NCI-H748 (cell line): ENCODE results near the gene RAB30.

Source experiments
- DNase-seq: peaks from one replicate; lab custom pipeline; 2025; ENCODE audit not compliant: unreplicated experiment; lab: John Stamatoyannopoulos, UW

The RAB30 gene

GRCh38 chr11:83070731-83071566 lies 748 bp downstream of the RAB30 start:
- DNase-seq: peak; percentile 64

DNA sequence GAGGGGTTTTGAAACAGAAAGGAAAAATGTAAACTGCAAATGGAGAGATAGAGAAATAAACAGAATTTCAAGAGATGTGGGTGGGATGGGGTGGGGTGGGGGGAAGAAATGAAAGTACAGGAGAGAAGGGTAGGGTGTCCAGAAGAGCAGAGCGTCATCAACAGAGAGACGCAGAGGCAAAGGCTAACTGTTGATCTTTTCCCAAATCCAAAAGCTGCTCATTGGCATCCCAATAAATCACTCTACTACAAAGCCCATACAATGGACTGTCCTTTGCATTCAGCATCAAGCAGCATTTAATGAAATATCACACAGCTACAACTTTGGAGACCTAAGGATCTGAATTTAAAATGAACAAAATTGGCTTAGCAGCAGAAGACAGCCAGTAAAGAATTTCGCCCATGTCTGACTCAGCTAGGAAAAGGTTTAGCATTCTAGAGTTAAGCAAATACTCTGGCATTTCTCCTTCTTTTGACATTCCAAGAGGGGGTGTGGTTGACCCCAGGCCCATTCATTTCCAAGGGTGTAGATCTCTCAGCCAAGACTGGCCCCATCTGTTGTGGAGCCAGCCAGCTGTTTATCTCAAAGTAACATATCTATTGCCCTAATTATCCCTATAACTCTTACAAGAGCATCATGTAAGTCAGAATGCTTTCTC lies 1.5 kb downstream of the RAB30 start:
- DNase-seq: no peak

DNA sequence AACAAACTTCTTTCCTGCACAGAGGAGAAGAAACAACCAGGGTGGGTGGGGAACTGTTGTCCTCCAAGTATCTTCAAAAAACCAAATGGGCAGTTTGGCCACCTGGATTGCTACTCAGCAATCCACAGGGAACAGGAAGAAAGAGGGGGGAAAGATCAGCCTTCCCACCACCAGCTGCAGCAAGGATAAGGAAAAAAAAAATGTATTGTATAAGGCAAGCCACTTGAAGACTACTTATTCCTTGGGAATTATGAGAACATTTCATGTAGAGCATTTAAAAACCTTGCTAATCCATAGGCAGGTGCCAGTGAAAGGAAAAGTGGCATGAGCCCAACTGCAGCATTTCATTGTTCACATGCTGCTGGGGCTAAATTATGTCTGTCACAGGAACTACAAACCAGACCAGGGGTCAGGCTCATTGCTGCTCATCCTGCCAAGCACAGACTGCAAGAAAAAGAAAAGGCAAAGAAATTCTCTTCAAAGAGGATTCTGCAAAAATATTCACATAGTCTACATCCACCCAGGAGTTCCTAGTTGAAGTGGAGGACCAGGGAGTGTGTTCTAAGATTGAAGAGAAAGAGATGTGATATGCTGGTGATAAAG lies 2.2 kb downstream of the RAB30 start:
- peak; percentile 7 for DNase-seq

DNA sequence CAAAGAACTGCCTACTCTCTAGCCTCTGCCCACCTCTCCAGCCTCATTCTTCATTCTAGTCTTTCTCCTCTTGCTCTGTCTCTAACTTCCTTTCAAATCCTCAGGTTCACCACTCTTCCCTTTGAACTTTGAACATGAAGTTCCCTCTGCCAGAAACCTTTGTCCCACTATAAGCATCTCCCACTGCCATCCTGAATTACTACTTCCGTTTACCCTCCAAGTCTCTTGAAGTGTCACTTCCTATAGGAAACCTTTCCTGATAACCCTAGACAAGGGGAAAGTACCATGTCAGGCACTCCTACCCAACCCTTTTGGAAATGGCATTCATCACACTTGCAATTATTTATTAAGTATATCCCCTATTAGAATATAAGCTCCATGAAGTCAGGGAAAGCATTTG lies 3.1 kb downstream of the RAB30 start:
- DNase-seq: no peak

- no peak for DNase-seq
These were observed 7.7 kb downstream of the RAB30 start for GRCh38 chr11:83064011-83064410.

GRCh38 chr11:83063073-83063754 lies 8.5 kb downstream of the RAB30 start:
- DNase-seq: no peak

GRCh38 chr11:83061883-83062282 lies 9.8 kb downstream of the RAB30 start:
- no peak for DNase-seq

- DNase-seq: no peak
These were observed 10.7 kb downstream of the RAB30 start for GRCh38 chr11:83060965-83061364.

GRCh38 chr11:83057721-83058120 lies 14.0 kb downstream of the RAB30 start:
- DNase-seq: no peak

DNA sequence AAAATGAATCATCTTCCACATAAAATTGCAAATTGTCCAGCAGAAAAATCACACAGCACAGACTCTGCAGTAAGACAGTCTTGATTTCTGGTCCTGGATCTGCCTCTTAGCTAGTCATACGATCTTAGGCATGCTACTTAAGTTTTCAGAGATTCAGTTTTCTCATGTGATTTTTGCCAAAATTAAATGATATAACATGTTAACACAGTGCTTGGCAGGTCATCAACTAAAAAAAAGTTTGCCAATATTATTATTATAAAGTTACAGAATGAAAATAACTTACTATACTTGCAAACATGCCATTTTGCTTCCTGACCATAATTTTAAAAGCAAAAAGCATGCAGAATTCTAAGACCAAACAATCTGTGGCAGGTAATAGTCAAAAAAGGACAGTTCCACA lies 15.1 kb downstream of the RAB30 start:
- DNase-seq: no peak

DNA sequence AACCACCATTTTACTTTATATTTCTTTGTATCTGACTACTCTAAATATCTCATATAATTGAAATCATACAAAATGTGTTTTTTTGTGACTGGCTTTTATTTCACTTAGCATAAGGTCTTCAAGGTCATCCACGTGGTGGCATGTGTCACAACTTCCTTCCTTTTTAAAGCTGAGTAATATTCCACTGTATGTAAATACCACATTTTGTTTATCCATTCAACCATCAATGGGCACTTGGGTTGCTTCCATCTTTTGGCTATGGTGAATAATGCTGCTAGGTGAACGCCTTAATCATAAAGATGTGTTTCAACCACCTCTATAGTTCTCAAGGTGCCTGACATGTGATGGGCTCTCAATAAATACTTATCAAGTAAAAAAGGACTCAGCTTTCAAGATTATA lies 15.5 kb downstream of the RAB30 start:
- no peak for DNase-seq

DNA sequence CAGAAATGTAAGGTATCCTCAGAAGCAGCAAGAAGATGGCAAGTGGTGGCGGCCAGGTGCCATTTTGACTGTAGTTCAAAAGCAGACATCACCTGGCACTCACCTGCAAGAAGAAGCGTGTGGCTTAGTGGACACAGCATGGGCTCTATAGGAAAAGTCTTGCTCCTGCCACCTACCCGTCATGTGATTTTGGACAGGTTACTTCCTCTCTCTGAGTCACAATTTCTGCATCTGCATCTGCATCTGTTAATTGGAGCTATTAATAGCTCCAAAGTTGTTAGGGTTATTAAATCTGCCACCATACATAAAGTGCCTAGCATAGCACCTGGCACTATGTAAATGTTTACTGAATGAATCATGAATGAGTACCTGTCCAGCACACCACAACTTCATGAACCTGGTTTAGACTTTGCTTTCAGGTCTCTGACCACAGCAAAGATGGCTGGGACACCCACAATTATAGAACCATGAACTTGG lies 16.8 kb downstream of the RAB30 start:
- peak; percentile 91 for DNase-seq

- DNase-seq: no peak
These were observed 17.7 kb downstream of the RAB30 start for GRCh38 chr11:83054001-83054400.

- DNase-seq: no peak
These were observed 19.7 kb downstream of the RAB30 start for GRCh38 chr11:83051760-83052671.

- peak; percentile 56 for DNase-seq
These were observed 24.0 kb downstream of the RAB30 start for GRCh38 chr11:83047515-83048225.

DNA sequence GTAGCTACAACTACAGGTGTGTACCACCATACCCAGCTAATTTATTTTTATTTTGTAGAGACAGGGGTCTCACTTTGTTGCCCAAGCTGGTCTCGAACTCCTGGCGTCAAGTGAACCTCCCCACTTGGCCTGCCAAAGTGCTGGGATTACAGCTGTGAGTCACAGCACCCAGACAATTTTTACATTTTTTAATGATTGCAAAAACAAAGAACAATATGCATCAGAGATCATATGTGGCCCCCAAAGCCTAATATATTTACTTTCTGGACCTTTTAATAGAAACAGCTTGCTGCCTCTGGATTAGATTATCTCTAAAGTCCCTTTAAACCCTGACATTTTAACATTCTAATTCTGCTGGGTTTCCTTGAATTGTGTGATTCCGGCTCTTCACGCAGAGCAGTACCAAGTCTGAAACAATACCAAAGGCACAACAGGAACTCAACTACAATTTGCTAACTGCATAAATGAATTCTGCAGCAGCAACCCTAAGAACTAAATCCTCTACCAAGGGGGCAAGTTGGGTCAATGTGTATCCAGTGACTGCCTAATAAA lies 25.0 kb downstream of the RAB30 start:
- DNase-seq: no peak

DNA sequence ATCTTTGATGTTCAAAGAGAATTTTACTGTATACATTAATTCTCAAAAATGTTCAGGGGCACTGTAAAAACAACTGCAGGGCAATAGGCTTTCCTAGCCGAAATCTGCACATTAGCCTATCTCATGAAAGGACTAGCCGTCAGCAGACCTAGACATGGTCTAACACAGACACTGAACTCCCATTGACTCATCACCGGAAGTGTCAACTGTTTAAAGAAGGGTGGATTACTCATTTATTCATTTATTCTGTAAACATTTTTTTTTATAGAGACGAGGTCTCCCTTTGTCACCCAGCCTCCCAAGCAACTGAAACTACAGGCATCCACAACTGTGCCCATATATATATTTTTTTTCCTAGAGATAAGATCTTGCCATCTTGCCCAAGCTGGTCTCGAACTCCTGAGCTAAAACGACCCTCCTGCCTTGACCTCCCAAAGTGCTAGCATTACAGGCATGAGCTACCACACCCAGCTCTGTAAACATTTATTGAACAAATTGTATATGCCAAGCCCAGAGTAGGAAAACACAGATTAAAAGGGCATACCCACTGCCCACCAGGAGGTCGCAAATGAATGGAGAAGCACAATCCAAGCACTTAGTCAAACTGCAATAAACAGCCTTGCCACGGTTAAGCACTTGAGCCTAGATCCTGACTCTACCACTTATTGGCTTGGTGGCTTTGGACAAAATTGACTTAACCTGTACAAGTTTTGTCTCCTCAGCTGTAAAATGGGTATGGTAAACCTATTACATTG lies 26.6 kb downstream of the RAB30 start:
- DNase-seq: peak; percentile 91

DNA sequence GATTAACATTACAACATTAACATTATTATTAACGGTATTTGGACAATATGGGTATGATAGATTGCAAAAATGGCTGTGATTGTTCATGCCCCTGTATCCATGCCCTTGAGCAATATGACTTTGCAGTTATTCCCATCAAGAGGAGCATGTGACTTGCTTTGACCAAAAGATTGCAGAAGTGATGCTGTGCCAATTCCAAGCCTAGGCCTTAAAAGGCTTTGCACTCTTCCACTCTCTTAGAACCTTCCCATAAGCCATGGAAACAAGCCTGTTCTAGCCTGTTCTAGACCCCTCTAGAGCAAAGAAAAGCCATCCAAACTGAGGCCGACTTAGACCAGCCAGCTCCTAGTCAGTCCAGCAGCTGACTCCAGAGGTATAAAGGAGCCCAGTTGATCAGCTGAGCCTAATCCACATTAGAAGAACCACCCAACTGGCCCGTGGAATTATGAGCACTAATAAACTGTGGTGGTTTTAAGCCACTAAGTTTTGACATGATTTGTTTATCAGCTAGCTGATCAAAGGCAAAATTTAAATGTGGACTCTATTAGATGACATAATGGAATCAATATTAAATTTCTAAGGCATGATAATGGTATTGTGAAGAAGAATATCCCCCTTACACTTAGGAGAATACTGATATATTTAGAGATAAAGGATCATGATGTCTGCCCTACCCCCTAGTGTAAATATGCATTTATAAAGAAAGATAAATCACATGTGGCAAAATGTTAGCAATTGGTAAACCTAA lies 28.6 kb downstream of the RAB30 start:
- no peak for DNase-seq
